Activated T-cell treated with anti-CD3 and anti-CD28 coated beads, Interleukin-2, amount 50 U/mL, for 24 hours (primary cell): ENCODE results near the gene PRPSAP2.
A peak's percentile ranks its signal among the peaks of the same experiment; 100 is the strongest.

Source experiments
- DNase-seq: peaks from one replicate; pipeline ENCODE4 v3.0.0-alpha.2; 2020
- H3K27ac Mint-ChIP-seq: 2 replicates; pipeline ENCODE4 v1.8.0; 2020; ENCODE audit warnings: mild to moderate bottlenecking, mixed read lengths
- H3K27me3 Mint-ChIP-seq: 2 replicates; pipeline ENCODE4 v1.8.0; 2020; ENCODE audit warnings: mixed read lengths
- H3K36me3 Mint-ChIP-seq: 2 replicates; pipeline ENCODE4 v1.8.0; 2020; ENCODE audit warnings: low read depth, mixed read lengths
- H3K4me1 Mint-ChIP-seq: 2 replicates; pipeline ENCODE4 v1.8.0; 2020; ENCODE audit warnings: low read depth, mixed read lengths
- H3K4me3 Mint-ChIP-seq: 2 replicates; pipeline ENCODE4 v1.8.0; 2020; ENCODE audit warnings: mild to moderate bottlenecking, moderate library complexity, mixed read lengths
- H3K9me3 Mint-ChIP-seq: 2 replicates; pipeline ENCODE4 v1.8.0; 2020; ENCODE audit warnings: mixed read lengths

The PRPSAP2 gene

DNA sequence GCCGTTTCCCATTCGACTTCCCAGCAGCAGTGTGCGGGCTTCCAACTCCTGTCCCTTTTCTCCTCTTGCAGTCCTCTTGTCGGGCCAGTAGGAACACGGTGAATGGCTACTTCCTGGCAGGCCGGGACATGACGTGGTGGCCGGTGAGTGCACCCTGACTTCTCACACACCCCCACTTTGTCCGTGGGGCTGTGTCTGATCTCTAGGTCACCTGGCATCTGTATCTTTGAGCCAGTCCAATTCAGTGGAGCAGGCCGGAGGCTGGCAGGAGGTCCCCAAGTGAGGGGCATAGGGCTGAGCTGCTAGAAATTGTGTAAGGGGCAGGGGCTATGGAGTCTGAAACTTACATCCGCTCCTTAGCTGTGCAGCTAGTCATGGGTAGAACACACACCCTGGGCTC, 100.7 kb downstream of the PRPSAP2 start:
- Mint-ChIP-seq H3K27me3 (no peaks in the 10 kb centered on the region), H3K4me1 (peaks cover 43% of the 10 kb centered on the region), H3K27ac (no peak overlapping the region), H3K4me3 (no peak overlapping the region), H3K36me3 (no peaks in the 10 kb centered on the region), H3K9me3 (no peaks in the 10 kb centered on the region)
- DNase-seq = no peak

DNA sequence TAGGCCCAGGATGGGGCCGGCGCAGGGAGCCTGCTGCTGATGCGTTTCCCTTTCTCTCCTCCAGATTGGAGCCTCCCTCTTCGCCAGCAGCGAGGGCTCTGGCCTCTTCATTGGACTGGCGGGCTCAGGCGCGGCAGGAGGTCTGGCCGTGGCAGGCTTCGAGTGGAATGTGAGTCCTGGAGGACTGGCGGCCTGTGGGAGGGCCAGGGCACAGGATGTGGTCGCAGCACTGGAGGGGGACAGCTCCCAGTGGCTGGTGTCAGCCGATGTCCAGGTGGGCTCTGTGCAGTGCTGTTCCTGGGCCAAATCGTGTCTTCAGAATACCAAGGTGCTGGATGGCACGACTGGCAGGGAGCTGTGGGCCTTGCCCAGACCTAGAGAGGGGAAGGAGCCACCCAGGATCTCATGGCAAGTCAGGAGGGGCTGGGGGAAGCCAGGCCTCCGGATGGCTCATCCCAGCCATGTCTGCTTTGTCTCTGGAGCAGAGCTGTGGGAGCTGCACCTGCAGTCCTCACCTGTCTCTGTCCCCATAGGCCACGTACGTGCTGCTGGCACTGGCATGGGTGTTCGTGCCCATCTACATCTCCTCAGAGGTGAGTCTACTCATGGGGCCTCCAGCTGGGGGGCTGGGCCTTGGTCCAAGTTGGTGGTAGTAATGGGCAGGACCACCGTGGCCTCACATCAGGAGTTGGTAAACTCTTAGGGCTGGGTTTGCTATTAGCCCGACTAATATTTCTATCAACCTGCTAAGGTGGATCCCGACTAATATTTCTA, 101.3 kb downstream of the PRPSAP2 start:
- Mint-ChIP-seq H3K36me3 (no peaks in the 10 kb centered on the region), H3K27ac (no peak overlapping the region), H3K4me3 (no peak overlapping the region), H3K9me3 (no peaks in the 10 kb centered on the region), H3K4me1 (peaks cover 38% of the 10 kb centered on the region), H3K27me3 (no peaks in the 10 kb centered on the region)
- no peak for DNase-seq

GRCh38 chr17:18959845-18960240, 101.9 kb downstream of the PRPSAP2 start:
- no peaks in the 10 kb centered on the region for H3K9me3 Mint-ChIP-seq
- H3K36me3 Mint-ChIP-seq = no peaks in the 10 kb centered on the region
- peaks cover 35% of the 10 kb centered on the region for H3K4me1 Mint-ChIP-seq
- no peaks in the 10 kb centered on the region for H3K27me3 Mint-ChIP-seq
- no peak overlapping the region for H3K27ac Mint-ChIP-seq
- H3K4me3 Mint-ChIP-seq = no peak overlapping the region
- no peak for DNase-seq

DNA sequence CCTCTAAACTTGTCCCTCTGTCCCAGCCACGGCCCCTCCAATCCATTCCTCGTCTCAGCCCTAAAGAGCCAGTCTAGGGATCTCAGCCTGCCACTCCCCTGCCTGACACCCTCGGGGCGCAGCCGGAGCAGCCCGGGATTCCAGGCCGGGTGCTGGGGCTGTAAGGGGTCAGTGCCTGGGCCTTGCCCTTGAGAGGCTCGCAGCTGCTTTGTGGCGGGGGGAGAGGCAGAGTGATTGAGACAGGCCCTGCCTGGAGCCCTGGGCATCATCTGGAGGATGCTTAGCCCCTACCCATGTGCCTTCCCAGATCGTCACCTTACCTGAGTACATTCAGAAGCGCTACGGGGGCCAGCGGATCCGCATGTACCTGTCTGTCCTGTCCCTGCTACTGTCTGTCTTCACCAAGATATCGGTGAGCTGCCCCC, 102.3 kb downstream of the PRPSAP2 start:
- Mint-ChIP-seq H3K27me3 (no peaks in the 10 kb centered on the region), H3K4me1 (peaks cover 32% of the 10 kb centered on the region), H3K36me3 (no peaks in the 10 kb centered on the region), H3K4me3 (no peak overlapping the region), H3K27ac (no peak overlapping the region), H3K9me3 (no peaks in the 10 kb centered on the region)
- no peak for DNase-seq

GRCh38 chr17:18960803-18961511, 103.0 kb downstream of the PRPSAP2 start:
- Mint-ChIP-seq H3K27ac (no peak overlapping the region), H3K36me3 (no peaks in the 10 kb centered on the region), H3K9me3 (no peaks in the 10 kb centered on the region), H3K4me1 (peaks cover 26% of the 10 kb centered on the region), H3K27me3 (no peaks in the 10 kb centered on the region), H3K4me3 (no peak overlapping the region)
- DNase-seq = peak; percentile 90

- Mint-ChIP-seq H3K4me1 (peaks cover 26% of the 10 kb centered on the region), H3K4me3 (no peak overlapping the region), H3K9me3 (no peaks in the 10 kb centered on the region), H3K27me3 (no peaks in the 10 kb centered on the region), H3K27ac (peak overlapping the region; percentile 16), H3K36me3 (no peaks in the 10 kb centered on the region)
- DNase-seq = no peak
Measured at GRCh38 chr17:18961634-18962493, 103.9 kb downstream of the PRPSAP2 start.

GRCh38 chr17:18962494-18962815, 104.5 kb downstream of the PRPSAP2 start:
- Mint-ChIP-seq H3K27me3 (no peaks in the 10 kb centered on the region), H3K27ac (peak overlapping the region; percentile 29), H3K4me3 (no peak overlapping the region), H3K36me3 (no peaks in the 10 kb centered on the region), H3K4me1 (peaks cover 26% of the 10 kb centered on the region), H3K9me3 (no peaks in the 10 kb centered on the region)
- DNase-seq = no peak

GRCh38 chr17:18963126-18964017, 105.4 kb downstream of the PRPSAP2 start:
- Mint-ChIP-seq H3K36me3 (no peaks in the 10 kb centered on the region), H3K4me1 (peaks cover 24% of the 10 kb centered on the region), H3K4me3 (no peak overlapping the region), H3K27ac (no peak overlapping the region), H3K27me3 (no peaks in the 10 kb centered on the region), H3K9me3 (no peaks in the 10 kb centered on the region)
- DNase-seq = no peak

- no peak overlapping the region for H3K4me3 Mint-ChIP-seq
- no peaks in the 10 kb centered on the region for H3K36me3 Mint-ChIP-seq
- no peak for DNase-seq
- no peaks in the 10 kb centered on the region for H3K9me3 Mint-ChIP-seq
- H3K27me3 Mint-ChIP-seq = no peaks in the 10 kb centered on the region
- no peak overlapping the region for H3K27ac Mint-ChIP-seq
- peaks cover 26% of the 10 kb centered on the region for H3K4me1 Mint-ChIP-seq
Measured at GRCh38 chr17:18964018-18964351, 106.1 kb downstream of the PRPSAP2 start.

- DNase-seq = no peak
- H3K4me3 Mint-ChIP-seq = no peak overlapping the region
- H3K36me3 Mint-ChIP-seq = peaks cover 4% of the 10 kb centered on the region
- peaks cover 30% of the 10 kb centered on the region for H3K4me1 Mint-ChIP-seq
- no peaks in the 10 kb centered on the region for H3K27me3 Mint-ChIP-seq
- H3K27ac Mint-ChIP-seq = no peak overlapping the region
- no peaks in the 10 kb centered on the region for H3K9me3 Mint-ChIP-seq
Measured at GRCh38 chr17:18964550-18964949, 106.6 kb downstream of the PRPSAP2 start.

DNA sequence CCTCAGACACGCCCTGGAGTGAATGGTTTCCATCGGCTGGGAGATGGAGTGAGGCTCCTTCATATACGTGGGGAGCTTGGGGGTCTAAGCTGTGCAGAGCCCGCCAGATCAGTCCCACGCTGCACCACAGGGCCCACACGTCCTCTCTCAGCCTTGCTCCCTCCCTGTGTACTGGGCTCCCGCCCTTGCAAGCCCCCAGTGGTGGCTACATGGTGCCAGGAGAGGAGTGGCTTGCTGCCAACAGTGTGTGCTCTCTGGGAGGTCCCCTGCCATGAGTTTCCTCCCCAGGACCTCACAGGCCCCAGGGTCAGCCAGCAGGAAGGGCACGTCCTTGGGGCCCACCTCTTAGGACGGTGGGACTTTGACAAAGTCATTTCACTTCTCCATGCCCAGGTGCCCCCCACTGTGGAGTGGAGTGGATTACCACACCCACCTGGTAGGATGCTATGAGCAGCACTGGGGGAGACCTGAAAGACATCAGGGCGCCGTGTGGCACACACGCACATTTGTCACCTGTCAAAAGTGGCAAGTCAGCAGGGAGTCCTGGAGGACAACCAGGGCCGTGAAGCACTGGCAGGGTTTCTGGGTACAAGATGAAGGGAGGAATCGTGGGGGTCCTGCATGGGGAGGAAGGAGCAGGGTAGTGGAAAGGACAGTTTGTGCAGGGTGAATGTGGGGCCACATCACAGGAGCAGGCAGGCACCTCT, 107.8 kb downstream of the PRPSAP2 start:
- Mint-ChIP-seq H3K27me3 (no peaks in the 10 kb centered on the region), H3K4me3 (no peak overlapping the region), H3K9me3 (no peaks in the 10 kb centered on the region), H3K27ac (no peak overlapping the region), H3K4me1 (peaks cover 34% of the 10 kb centered on the region), H3K36me3 (peaks cover 14% of the 10 kb centered on the region)
- DNase-seq = no peak

GRCh38 chr17:18966831-18967624, 109.1 kb downstream of the PRPSAP2 start:
- no peak for DNase-seq
- Mint-ChIP-seq H3K27ac (no peak overlapping the region), H3K36me3 (peaks cover 26% of the 10 kb centered on the region), H3K9me3 (no peaks in the 10 kb centered on the region), H3K4me3 (no peak overlapping the region), H3K27me3 (no peaks in the 10 kb centered on the region), H3K4me1 (peaks cover 23% of the 10 kb centered on the region)

- peaks cover 33% of the 10 kb centered on the region for H3K36me3 Mint-ChIP-seq
- peaks cover 17% of the 10 kb centered on the region for H3K4me1 Mint-ChIP-seq
- no peak overlapping the region for H3K4me3 Mint-ChIP-seq
- H3K27me3 Mint-ChIP-seq = no peaks in the 10 kb centered on the region
- no peak for DNase-seq
- H3K9me3 Mint-ChIP-seq = no peaks in the 10 kb centered on the region
- H3K27ac Mint-ChIP-seq = no peak overlapping the region
Measured at GRCh38 chr17:18967916-18968315, 110.0 kb downstream of the PRPSAP2 start.
